Body of pancreas (tissue), 4 donors: ENCODE results near the gene CXADR. TPM values are rescaled to one million over a fixed set of nuclear protein-coding genes. Genes with fewer than 3 reads are reported as not detected.

ENCODE experiments used
- ATAC-seq: fragments of 150-250 bp; one replicate; pipeline ENCODE4 v1.9.1; 2016
- DNase-seq, 4 donors: peaks; one replicate each; pipeline ENCODE4 v3.0.0-alpha.2; 2019
- H3K27ac ChIP-seq, 4 donors: fragments of 200-600 bp; sonication (generic); 1 replicate in 3 of 4; 2 replicates in 1 of 4; pipeline versions ENCODE4 v1.5.1 to v1.6.1; 2016 to 2019; ENCODE audit warnings: mild to moderate bottlenecking in 1 of 4, mixed read lengths in 1 of 4, moderate library complexity in 1 of 4
- H3K27me3 ChIP-seq, 2 donors: fragments of 200-600 bp; sonication (generic); one replicate each; pipeline ENCODE4 v1.6.0; 2016; ENCODE audit warnings: mild to moderate bottlenecking in 1 of 2
- H3K36me3 ChIP-seq, 2 donors: fragments of 200-600 bp; sonication (generic); replicated peaks in 1 of 2; 2 replicates each; pipeline ENCODE4 v1.5.1; 2016; ENCODE audit warnings: low read depth in 2 of 2; ENCODE audit not compliant: insufficient read depth in 1 of 2
- H3K4me1 ChIP-seq: fragments of 200-600 bp; sonication (generic); one replicate; pipeline ENCODE4 v1.6.0; 2016
- H3K4me3 ChIP-seq, 2 donors: fragments of 200-600 bp; sonication (generic); 1 replicate in 1 of 2; 2 replicates in 1 of 2; pipeline ENCODE4 v1.5.1; 2016 to 2019
- H3K9me3 ChIP-seq, 3 donors: fragments of 200-600 bp; sonication (generic); 1 replicate in 2 of 3; 2 replicates in 1 of 3; pipeline ENCODE4 v1.5.1; 2016
- POLR2A ChIP-seq, 3 donors: fragments of 450-650 bp; IDR thresholded peaks; one replicate each; pipeline ENCODE4 v1.6.1; 2016; ENCODE audit warnings: antibody characterized with exemption in 3 of 3, mild to moderate bottlenecking in 2 of 3
- WGBS, 2 donors: methylation state at CpG; one replicate each; pipeline ENCODE4 v1.1.5; 2017; 5-methylcytosine and 5-hydroxymethylcytosine counted together
- intact Hi-C: fragments of 100-400 bp; cut with DNase I; formaldehyde crosslinking; loops from one replicate; pipeline ENCODE4 v1.15.1; 2023
- total RNA-seq, 2 donors: library from RNA; depleted of rRNA; stranded (reverse); fragments of >200 nt; gene quantifications; one replicate each; pipeline ENCODE4 v1.1.0, GENCODE V29; 2016
- TF ChIP-seq, protein P1 (sequence below), 7 experiments: fragments of 450-650 bp in 4 of 7; fragments of 200-600 bp in 3 of 7; sonication (generic) in 3 of 7; IDR thresholded peaks; one replicate each; pipeline ENCODE4 v1.5.1; 2016 to 2019; ENCODE audit warnings: antibody characterized with exemption in 7 of 7

CXADR gene
- total RNA-seq, 2 donors from 2014 or later = 28.8 to 41.9 TPM

- H3K9me3 ChIP-seq = no peaks in the 10 kb centered on the region
- H3K27ac ChIP-seq = no peak overlapping the region
- 74 to 76% methylated on average over 5 to 7 of the region's 7 CpGs for WGBS, 2 donors
- ATAC-seq (no peak), DNase-seq (no peak)
- peaks cover 0 to 1% of the 10 kb centered on the region in 2 donors for H3K36me3 ChIP-seq
- no peak for TF ChIP-seq POLR2A (IDR thresholded peaks at IDR 0.05)
- TF ChIP-seq, protein P1, sequence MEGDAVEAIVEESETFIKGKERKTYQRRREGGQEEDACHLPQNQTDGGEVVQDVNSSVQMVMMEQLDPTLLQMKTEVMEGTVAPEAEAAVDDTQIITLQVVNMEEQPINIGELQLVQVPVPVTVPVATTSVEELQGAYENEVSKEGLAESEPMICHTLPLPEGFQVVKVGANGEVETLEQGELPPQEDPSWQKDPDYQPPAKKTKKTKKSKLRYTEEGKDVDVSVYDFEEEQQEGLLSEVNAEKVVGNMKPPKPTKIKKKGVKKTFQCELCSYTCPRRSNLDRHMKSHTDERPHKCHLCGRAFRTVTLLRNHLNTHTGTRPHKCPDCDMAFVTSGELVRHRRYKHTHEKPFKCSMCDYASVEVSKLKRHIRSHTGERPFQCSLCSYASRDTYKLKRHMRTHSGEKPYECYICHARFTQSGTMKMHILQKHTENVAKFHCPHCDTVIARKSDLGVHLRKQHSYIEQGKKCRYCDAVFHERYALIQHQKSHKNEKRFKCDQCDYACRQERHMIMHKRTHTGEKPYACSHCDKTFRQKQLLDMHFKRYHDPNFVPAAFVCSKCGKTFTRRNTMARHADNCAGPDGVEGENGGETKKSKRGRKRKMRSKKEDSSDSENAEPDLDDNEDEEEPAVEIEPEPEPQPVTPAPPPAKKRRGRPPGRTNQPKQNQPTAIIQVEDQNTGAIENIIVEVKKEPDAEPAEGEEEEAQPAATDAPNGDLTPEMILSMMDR (IDR thresholded peaks at IDR 0.05) = no peak
- H3K4me3 ChIP-seq = no peak overlapping the region
- intact Hi-C loops = no loop called here
- no peaks in the 10 kb centered on the region for H3K27me3 ChIP-seq
- peaks cover 20% of the 10 kb centered on the region for H3K4me1 ChIP-seq
These were observed 35.4 kb downstream of the CXADR start for GRCh38 chr21:17548262-17548661.

DNA sequence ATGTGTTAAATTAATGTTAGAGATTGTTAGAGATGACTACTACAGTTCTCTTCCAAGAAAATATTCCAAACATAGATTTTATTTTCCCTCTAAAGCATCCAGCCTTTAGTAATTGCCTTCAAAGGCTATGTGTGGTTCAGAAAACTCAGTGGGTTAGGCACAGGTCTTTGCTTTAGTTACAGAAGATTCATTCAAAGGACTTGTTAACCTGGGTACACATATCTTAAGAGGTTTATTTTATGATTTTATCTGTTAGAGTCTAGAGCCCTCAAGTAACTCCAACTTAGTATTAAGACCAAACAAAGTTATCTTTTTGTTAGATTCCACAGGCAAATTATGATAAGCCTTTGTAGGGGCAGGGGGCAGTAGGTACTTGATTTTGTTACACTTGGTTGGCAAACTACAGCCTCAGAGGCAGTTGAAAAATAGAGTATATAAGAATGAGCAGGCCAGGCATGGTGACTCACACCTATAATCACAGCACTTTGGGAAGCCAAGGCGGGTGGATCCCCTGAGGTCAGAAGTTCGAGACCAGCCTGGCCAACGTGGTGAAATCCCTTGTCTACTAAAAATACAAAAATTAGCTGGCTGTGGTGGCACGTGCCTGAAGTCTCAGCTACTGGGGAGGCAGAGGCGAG, 37.9 kb downstream of the CXADR start:
- no peak overlapping the region for H3K4me3 ChIP-seq
- no peak for TF ChIP-seq POLR2A (IDR thresholded peaks at IDR 0.05)
- TF ChIP-seq, protein P1 (IDR thresholded peaks at IDR 0.05) = no peak
- H3K4me1 ChIP-seq = peaks cover 14% of the 10 kb centered on the region
- H3K27ac ChIP-seq = no peak overlapping the region
- WGBS, 2 donors = 87 to 91% methylated on average over 5 of the region's 5 CpGs
- intact Hi-C loops = no loop called here
- DNase-seq = no peak
- no peaks in the 10 kb centered on the region for H3K9me3 ChIP-seq
- no peaks in the 10 kb centered on the region for H3K27me3 ChIP-seq
- peaks cover 0 to 1% of the 10 kb centered on the region in 2 donors for H3K36me3 ChIP-seq
- ATAC-seq = no peak

DNA sequence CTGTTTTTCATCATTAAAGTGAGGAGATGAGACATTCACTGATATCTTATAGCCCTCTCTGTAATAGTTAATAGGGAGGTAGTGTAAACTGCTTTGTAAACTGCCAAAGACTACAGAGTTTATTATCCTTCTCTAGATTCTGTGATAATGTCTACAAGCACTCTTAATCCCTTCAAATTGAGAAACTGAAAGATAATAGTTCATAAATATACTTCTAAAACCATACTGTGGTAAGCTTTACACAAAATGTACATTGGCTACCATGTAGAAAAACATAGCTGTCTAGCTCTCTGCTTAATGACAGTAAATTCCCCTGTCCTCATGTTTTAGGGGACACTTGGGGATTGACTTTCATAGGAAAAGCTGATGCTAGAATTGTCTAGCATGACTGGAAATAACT, 39.6 kb downstream of the CXADR start:
- no peak for DNase-seq
- H3K4me3 ChIP-seq = no peak overlapping the region
- intact Hi-C loops = no loop called here
- no peaks in the 10 kb centered on the region for H3K36me3 ChIP-seq
- no peak for ATAC-seq
- H3K27me3 ChIP-seq = no peaks in the 10 kb centered on the region
- H3K4me1 ChIP-seq = peaks cover 14% of the 10 kb centered on the region
- H3K27ac ChIP-seq = no peak overlapping the region
- H3K9me3 ChIP-seq = no peaks in the 10 kb centered on the region
- TF ChIP-seq, protein P1 (IDR thresholded peaks at IDR 0.05) = no peak

DNA sequence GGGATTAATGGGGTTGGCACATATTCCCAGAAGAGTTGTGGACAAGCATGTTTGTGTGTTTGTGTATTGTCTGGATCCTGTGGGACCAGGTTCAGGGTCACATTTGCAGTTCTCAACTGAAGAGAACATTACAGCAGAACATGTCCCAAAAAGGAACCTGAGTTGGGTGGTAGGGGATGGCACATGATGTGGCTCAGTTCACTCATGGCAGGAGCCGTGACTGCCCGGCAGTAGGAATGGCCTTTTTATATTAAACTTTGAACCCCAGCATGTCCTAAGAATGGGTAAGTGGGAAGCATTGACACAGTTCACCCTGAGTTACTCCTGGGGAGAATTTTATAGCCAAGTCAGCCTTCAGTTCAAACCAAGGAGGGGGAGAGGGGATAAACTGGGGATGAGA, 41.3 kb downstream of the CXADR start:
- H3K27ac ChIP-seq = no peak overlapping the region

More for the DNA sequence above, 41.3 kb downstream of the CXADR start:
- Histone ChIP-seq H3K4me3 (no peak overlapping the region), H3K4me1 (peaks cover 13% of the 10 kb centered on the region), H3K27me3 (no peaks in the 10 kb centered on the region), H3K36me3 (peaks cover 0 to under 1% of the 10 kb centered on the region in 2 donors), H3K9me3 (no peaks in the 10 kb centered on the region)
- DNase-seq = no peak
- no peak for ATAC-seq
- intact Hi-C loops = no loop called here
- no peak for TF ChIP-seq POLR2A (IDR thresholded peaks at IDR 0.05)
- TF ChIP-seq, protein P1 (IDR thresholded peaks at IDR 0.05) = no peak
- 53 to 74% methylated on average over 2 of the region's 2 CpGs for WGBS, 2 donors
